Measurements from ENCODE around the gene KRT2. TPM values are rescaled to one million over a fixed set of nuclear protein-coding genes. Genes with fewer than 3 reads are reported as not detected.

The KRT2 gene
- polyA plus RNA-seq, 1 donor, result not detected

- DNase-seq (ENCODE audit: low read depth), result no peak
Measured at GRCh38 chr12:52643233-52644077, 8.6 kb downstream of the KRT2 start.

- no peak for DNase-seq (ENCODE audit: low read depth)
Measured at GRCh38 chr12:52641468-52641867, 10.5 kb downstream of the KRT2 start.

GRCh38 chr12:52637299-52637698 is 14.7 kb downstream of the KRT2 start:
- DNase-seq (ENCODE audit: low read depth), result no peak

GRCh38 chr12:52636592-52637258 is 15.3 kb downstream of the KRT2 start:
- no peak for DNase-seq (ENCODE audit: low read depth)

- no peak for DNase-seq (ENCODE audit: low read depth)
Measured at GRCh38 chr12:52636189-52636588, 15.8 kb downstream of the KRT2 start.

- DNase-seq (ENCODE audit: low read depth), result no peak
Measured at GRCh38 chr12:52634266-52635056, 17.6 kb downstream of the KRT2 start.

- no peak for DNase-seq (ENCODE audit: low read depth)
Measured at GRCh38 chr12:52633383-52633782, 18.6 kb downstream of the KRT2 start.

- no peak for DNase-seq (ENCODE audit: low read depth)
Measured at GRCh38 chr12:52632656-52633055, 19.4 kb downstream of the KRT2 start.

GRCh38 chr12:52631676-52632459 is 20.1 kb downstream of the KRT2 start:
- no peak for DNase-seq (ENCODE audit: low read depth)

- DNase-seq (ENCODE audit: low read depth), result no peak
Measured at GRCh38 chr12:52631264-52631663, 20.7 kb downstream of the KRT2 start.

GRCh38 chr12:52630599-52631200 is 21.3 kb downstream of the KRT2 start:
- no peak for DNase-seq (ENCODE audit: low read depth)

GRCh38 chr12:52630008-52630500 is 22.0 kb downstream of the KRT2 start:
- no peak for DNase-seq (ENCODE audit: low read depth)

- DNase-seq (ENCODE audit: low read depth), result no peak
Measured at GRCh38 chr12:52629281-52630007, 22.6 kb downstream of the KRT2 start.

- DNase-seq (ENCODE audit: low read depth), result no peak
Measured at GRCh38 chr12:52628841-52629240, 23.2 kb downstream of the KRT2 start.

GRCh38 chr12:52628111-52628507 is 23.9 kb downstream of the KRT2 start:
- no peak for DNase-seq (ENCODE audit: low read depth)

GRCh38 chr12:52627395-52628110 is 24.5 kb downstream of the KRT2 start:
- no peak for DNase-seq (ENCODE audit: low read depth)

- no peak for DNase-seq (ENCODE audit: low read depth)
Measured at GRCh38 chr12:52622349-52622748, 29.7 kb downstream of the KRT2 start.

- no peak for DNase-seq (ENCODE audit: low read depth)
Measured at GRCh38 chr12:52618866-52619265, 33.1 kb downstream of the KRT2 start.

GRCh38 chr12:52618216-52618615 is 33.8 kb downstream of the KRT2 start, which contains the start of gene KRT73:
TSS of gene KRT73 (minus strand) at chr12:52618559. CDS start at chr12:52618524, 35 bp downstream.
- DNase-seq (ENCODE audit: low read depth), result no peak
